Stimulated activated naive CD8-positive, alpha-beta T cell treated with anti-CD3 and anti-CD28 coated beads, Interleukin-15, amount 100 ng/mL, for 72 hours (primary cell): ENCODE measurements around the gene ATXN8OS.

ENCODE experiments used
- ATAC-seq: fragments of 150-1000 bp; cut with Tn5 transposase; 2 replicates; pipeline ENCODE4 v1.10.0; 2021; ENCODE audit warnings: mild to moderate bottlenecking, moderate library complexity
- DNase-seq, 2 donors: peaks; one replicate each; pipeline ENCODE4 v3.0.0; 2021 to 2022
- H3K27ac Mint-ChIP-seq, 2 donors: one replicate each; pipeline ENCODE4 v1.8.0; 2022; ENCODE audit warnings: mild to moderate bottlenecking in 2 of 2, mixed read lengths in 2 of 2, moderate library complexity in 2 of 2
- H3K27me3 Mint-ChIP-seq: one replicate; pipeline ENCODE4 v1.8.0; 2022; ENCODE audit warnings: mixed read lengths
- H3K4me1 Mint-ChIP-seq: one replicate; pipeline ENCODE4 v1.8.0; 2022; ENCODE audit warnings: mild to moderate bottlenecking, mixed read lengths
- H3K4me3 Mint-ChIP-seq, 2 donors: one replicate each; pipeline ENCODE4 v1.8.0; 2022; ENCODE audit warnings: mild to moderate bottlenecking in 2 of 2, mixed read lengths in 2 of 2, moderate library complexity in 1 of 2
- H3K9me3 Mint-ChIP-seq, 2 donors: one replicate each; pipeline ENCODE4 v1.8.0; 2022; ENCODE audit warnings: mixed read lengths in 2 of 2

Gene ATXN8OS

GRCh38 chr13:70171151-70171550 is 63.5 kb downstream of the ATXN8OS start:
- no peaks in the 10 kb centered on the region for H3K27me3 Mint-ChIP-seq
- ATAC-seq (no peak), DNase-seq (no peak)
- H3K4me3 Mint-ChIP-seq: no peak overlapping the region
- peaks cover 5 to 14% of the 10 kb centered on the region in 2 donors for H3K9me3 Mint-ChIP-seq
- no peak overlapping the region for H3K27ac Mint-ChIP-seq
- H3K4me1 Mint-ChIP-seq: no peaks in the 10 kb centered on the region

GRCh38 chr13:70172946-70173597 is 65.4 kb downstream of the ATXN8OS start:
- Mint-ChIP-seq H3K9me3 (peaks cover 4 to 18% of the 10 kb centered on the region in 2 donors), H3K4me1 (no peaks in the 10 kb centered on the region), H3K27me3 (no peaks in the 10 kb centered on the region), H3K27ac (no peak overlapping the region), H3K4me3 (no peak overlapping the region)
- no peak for DNase-seq
- no peak for ATAC-seq

GRCh38 chr13:70173598-70173959 is 66.0 kb downstream of the ATXN8OS start:
- H3K9me3 Mint-ChIP-seq: peaks cover 0 to 18% of the 10 kb centered on the region in 2 donors
- H3K4me1 Mint-ChIP-seq: no peaks in the 10 kb centered on the region
- no peak for ATAC-seq
- H3K27me3 Mint-ChIP-seq: no peaks in the 10 kb centered on the region
- no peak overlapping the region for H3K4me3 Mint-ChIP-seq
- DNase-seq: no peak
- no peak overlapping the region for H3K27ac Mint-ChIP-seq

- H3K4me1 Mint-ChIP-seq: no peaks in the 10 kb centered on the region
- H3K9me3 Mint-ChIP-seq: peaks cover 0 to 13% of the 10 kb centered on the region in 2 donors
- DNase-seq (no peak), ATAC-seq (no peak)
- H3K27ac Mint-ChIP-seq: no peak overlapping the region
- H3K27me3 Mint-ChIP-seq: no peaks in the 10 kb centered on the region
- H3K4me3 Mint-ChIP-seq: no peak overlapping the region
Measured at GRCh38 chr13:70178346-70178745, 70.7 kb downstream of the ATXN8OS start.
